Measurements from ENCODE around the gene ST6GALNAC1. TPM values are rescaled to one million over a fixed set of nuclear protein-coding genes. Genes with fewer than 3 reads are reported as not detected.
A peak's percentile ranks its signal among the peaks of the same experiment; 100 is the strongest.

ST6GALNAC1 gene
- total and polyA plus RNA-seq, 4 donors, result 1.2 to 4.6 (median 3.9) TPM

DNA sequence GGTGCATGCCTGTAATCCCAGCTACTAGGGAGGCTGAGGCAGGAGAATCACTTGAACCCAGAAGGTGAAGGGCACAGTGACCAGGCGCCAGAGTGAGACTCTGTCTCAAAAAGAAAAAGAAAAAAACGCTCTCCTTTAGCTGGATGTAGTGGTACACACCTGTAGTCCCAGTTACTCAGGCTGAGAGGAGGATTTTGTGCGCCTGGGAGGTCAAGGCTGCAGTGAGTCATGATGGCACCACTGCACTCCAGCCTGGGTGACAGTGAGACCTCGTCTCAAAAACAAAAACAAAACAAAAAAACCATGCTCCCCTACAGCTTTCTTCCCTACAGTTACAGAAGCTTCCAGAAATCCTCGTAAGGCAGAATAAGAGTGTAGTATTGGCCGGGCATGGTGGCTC is 33.1 kb upstream of the ST6GALNAC1 start:
- no peak overlapping the region for H3K27ac ChIP-seq (ENCODE audit: low read depth, low read length)
- 92% methylated on average over 4 of the region's 6 CpGs for WGBS (ENCODE audit: insufficient coverage)
- no peaks in the 10 kb centered on the region for H3K9me3 ChIP-seq (ENCODE audit: control insufficient read depth, insufficient read depth, low read length)
- H3K27me3 ChIP-seq (ENCODE audit: control insufficient read depth, insufficient read depth, low read length), result no peaks in the 10 kb centered on the region
- no peak for DNase-seq (ENCODE audit: low read depth in 4 of 6, low spot score in 6 of 6)
- H3K36me3 ChIP-seq (ENCODE audit: control insufficient read depth, insufficient read depth, low read length), result peaks cover 26% of the 10 kb centered on the region
- no peak overlapping the region for H3K4me3 ChIP-seq (ENCODE audit: low read depth, low read length)
- H3K4me1 ChIP-seq (ENCODE audit: control insufficient read depth, insufficient read depth, low read length), result peaks cover 9% of the 10 kb centered on the region

GRCh38 chr17:76675648-76676047 is 32.1 kb upstream of the ST6GALNAC1 start:
- DNase-seq (ENCODE audit: low read depth in 4 of 6, low spot score in 6 of 6), result no peak
- no peaks in the 10 kb centered on the region for H3K9me3 ChIP-seq (ENCODE audit: control insufficient read depth, insufficient read depth, low read length)
- H3K27me3 ChIP-seq (ENCODE audit: control insufficient read depth, insufficient read depth, low read length), result no peaks in the 10 kb centered on the region
- no peak overlapping the region for H3K27ac ChIP-seq (ENCODE audit: low read depth, low read length)
- H3K4me3 ChIP-seq (ENCODE audit: low read depth, low read length), result no peak overlapping the region
- H3K4me1 ChIP-seq (ENCODE audit: control insufficient read depth, insufficient read depth, low read length), result peaks cover 12% of the 10 kb centered on the region
- peaks cover 24% of the 10 kb centered on the region for H3K36me3 ChIP-seq (ENCODE audit: control insufficient read depth, insufficient read depth, low read length)
- WGBS (ENCODE audit: insufficient coverage), result 78% methylated on average over 1 of the region's 6 CpGs

DNA sequence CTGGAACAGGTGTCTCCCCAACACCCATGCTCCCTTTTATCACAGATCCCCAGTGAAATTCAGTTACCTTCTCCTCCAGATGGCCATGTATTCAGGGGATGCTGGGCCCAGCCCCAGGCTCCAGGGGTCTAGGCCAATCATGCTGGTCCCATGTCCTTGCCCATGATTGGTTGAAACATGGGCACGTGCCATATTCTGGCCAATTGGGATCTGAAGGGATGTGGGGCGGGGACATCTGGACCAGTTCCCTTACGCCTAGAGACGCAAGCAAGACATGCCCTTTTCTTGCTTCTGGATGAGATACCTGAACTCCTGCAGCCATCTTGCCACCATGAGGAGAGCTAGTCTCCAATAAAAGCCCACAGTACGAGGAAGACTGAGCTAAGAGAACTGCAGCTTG is 31.0 kb upstream of the ST6GALNAC1 start:
- Histone ChIP-seq H3K4me1 (ENCODE audit: control insufficient read depth, insufficient read depth, low read length) (peaks cover 12% of the 10 kb centered on the region), H3K4me3 (ENCODE audit: low read depth, low read length) (no peak overlapping the region), H3K27ac (ENCODE audit: low read depth, low read length) (no peak overlapping the region), H3K9me3 (ENCODE audit: control insufficient read depth, insufficient read depth, low read length) (no peaks in the 10 kb centered on the region), H3K36me3 (ENCODE audit: control insufficient read depth, insufficient read depth, low read length) (peaks cover 24% of the 10 kb centered on the region), H3K27me3 (ENCODE audit: control insufficient read depth, insufficient read depth, low read length) (no peaks in the 10 kb centered on the region)
- no peak for DNase-seq (ENCODE audit: low read depth in 4 of 6, low spot score in 6 of 6)
- WGBS (ENCODE audit: insufficient coverage), result 98% methylated on average over 5 of the region's 5 CpGs

GRCh38 chr17:76673729-76674128 is 30.2 kb upstream of the ST6GALNAC1 start:
- Histone ChIP-seq H3K36me3 (ENCODE audit: control insufficient read depth, insufficient read depth, low read length) (peaks cover 20% of the 10 kb centered on the region), H3K27ac (ENCODE audit: low read depth, low read length) (no peak overlapping the region), H3K9me3 (ENCODE audit: control insufficient read depth, insufficient read depth, low read length) (no peaks in the 10 kb centered on the region), H3K4me3 (ENCODE audit: low read depth, low read length) (no peak overlapping the region), H3K27me3 (ENCODE audit: control insufficient read depth, insufficient read depth, low read length) (no peaks in the 10 kb centered on the region), H3K4me1 (ENCODE audit: control insufficient read depth, insufficient read depth, low read length) (peaks cover 12% of the 10 kb centered on the region)
- no peak for DNase-seq (ENCODE audit: low read depth in 4 of 6, low spot score in 6 of 6)
- 91% methylated on average over 3 of the region's 5 CpGs for WGBS (ENCODE audit: insufficient coverage)

- DNase-seq (ENCODE audit: low read depth in 4 of 6, low spot score in 6 of 6), result no peak
- Histone ChIP-seq H3K4me1 (ENCODE audit: control insufficient read depth, insufficient read depth, low read length) (peaks cover 12% of the 10 kb centered on the region), H3K27me3 (ENCODE audit: control insufficient read depth, insufficient read depth, low read length) (no peaks in the 10 kb centered on the region), H3K36me3 (ENCODE audit: control insufficient read depth, insufficient read depth, low read length) (peaks cover 11% of the 10 kb centered on the region), H3K27ac (ENCODE audit: low read depth, low read length) (no peak overlapping the region), H3K4me3 (ENCODE audit: low read depth, low read length) (no peak overlapping the region), H3K9me3 (ENCODE audit: control insufficient read depth, insufficient read depth, low read length) (no peaks in the 10 kb centered on the region)
- 100% methylated on average over 3 of the region's 3 CpGs for WGBS (ENCODE audit: insufficient coverage)
These were observed 29.3 kb upstream of the ST6GALNAC1 start for GRCh38 chr17:76672892-76673291.

DNA sequence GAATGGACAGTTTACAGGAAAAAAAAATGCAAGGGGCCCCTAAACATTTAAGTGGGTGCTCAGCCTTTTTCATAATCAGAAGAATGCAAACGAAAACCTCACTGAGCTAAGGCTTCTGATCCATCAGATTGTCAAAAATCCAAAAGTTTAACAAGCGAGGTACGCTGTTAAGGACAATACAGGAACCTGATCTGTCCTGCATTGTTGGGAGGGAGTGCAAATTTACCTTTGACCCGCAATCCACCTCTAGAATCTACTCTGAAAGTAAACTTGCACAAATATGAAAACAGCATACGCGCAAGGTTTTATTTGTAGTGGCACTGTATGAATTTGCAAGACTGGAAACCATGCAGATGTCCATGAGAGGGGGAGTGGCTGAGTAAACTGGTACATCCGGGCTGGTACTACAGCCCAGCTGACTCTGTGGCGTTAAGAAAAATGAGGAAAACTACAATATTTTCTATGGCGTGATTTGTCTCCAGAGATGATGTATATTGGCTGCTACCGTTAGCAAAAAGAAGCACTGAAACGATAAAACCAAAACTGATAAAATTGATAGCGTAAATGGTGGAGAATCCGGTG is 28.8 kb upstream of the ST6GALNAC1 start:
- Histone ChIP-seq H3K27me3 (ENCODE audit: control insufficient read depth, insufficient read depth, low read length) (no peaks in the 10 kb centered on the region), H3K9me3 (ENCODE audit: control insufficient read depth, insufficient read depth, low read length) (no peaks in the 10 kb centered on the region), H3K4me1 (ENCODE audit: control insufficient read depth, insufficient read depth, low read length) (peaks cover 12% of the 10 kb centered on the region), H3K27ac (ENCODE audit: low read depth, low read length) (peak overlapping the region; percentile 90), H3K36me3 (ENCODE audit: control insufficient read depth, insufficient read depth, low read length) (peaks cover 6% of the 10 kb centered on the region), H3K4me3 (ENCODE audit: low read depth, low read length) (peak overlapping the region; percentile 87)
- no peak for DNase-seq (ENCODE audit: low read depth in 4 of 6, low spot score in 6 of 6)
- WGBS (ENCODE audit: insufficient coverage), result 56% methylated on average over 10 of the region's 13 CpGs

GRCh38 chr17:76671912-76672262 is 28.3 kb upstream of the ST6GALNAC1 start:
- no peak for DNase-seq (ENCODE audit: low read depth in 4 of 6, low spot score in 6 of 6)
- H3K9me3 ChIP-seq (ENCODE audit: control insufficient read depth, insufficient read depth, low read length), result no peaks in the 10 kb centered on the region
- no peaks in the 10 kb centered on the region for H3K27me3 ChIP-seq (ENCODE audit: control insufficient read depth, insufficient read depth, low read length)
- peaks cover 12% of the 10 kb centered on the region for H3K4me1 ChIP-seq (ENCODE audit: control insufficient read depth, insufficient read depth, low read length)
- H3K36me3 ChIP-seq (ENCODE audit: control insufficient read depth, insufficient read depth, low read length), result peaks cover 5% of the 10 kb centered on the region
- H3K4me3 ChIP-seq (ENCODE audit: low read depth, low read length), result peak overlapping the region; percentile 87
- WGBS (ENCODE audit: insufficient coverage), result 0% methylated on average over 13 of the region's 19 CpGs
- peak overlapping the region; percentile 90 for H3K27ac ChIP-seq (ENCODE audit: low read depth, low read length)

DNA sequence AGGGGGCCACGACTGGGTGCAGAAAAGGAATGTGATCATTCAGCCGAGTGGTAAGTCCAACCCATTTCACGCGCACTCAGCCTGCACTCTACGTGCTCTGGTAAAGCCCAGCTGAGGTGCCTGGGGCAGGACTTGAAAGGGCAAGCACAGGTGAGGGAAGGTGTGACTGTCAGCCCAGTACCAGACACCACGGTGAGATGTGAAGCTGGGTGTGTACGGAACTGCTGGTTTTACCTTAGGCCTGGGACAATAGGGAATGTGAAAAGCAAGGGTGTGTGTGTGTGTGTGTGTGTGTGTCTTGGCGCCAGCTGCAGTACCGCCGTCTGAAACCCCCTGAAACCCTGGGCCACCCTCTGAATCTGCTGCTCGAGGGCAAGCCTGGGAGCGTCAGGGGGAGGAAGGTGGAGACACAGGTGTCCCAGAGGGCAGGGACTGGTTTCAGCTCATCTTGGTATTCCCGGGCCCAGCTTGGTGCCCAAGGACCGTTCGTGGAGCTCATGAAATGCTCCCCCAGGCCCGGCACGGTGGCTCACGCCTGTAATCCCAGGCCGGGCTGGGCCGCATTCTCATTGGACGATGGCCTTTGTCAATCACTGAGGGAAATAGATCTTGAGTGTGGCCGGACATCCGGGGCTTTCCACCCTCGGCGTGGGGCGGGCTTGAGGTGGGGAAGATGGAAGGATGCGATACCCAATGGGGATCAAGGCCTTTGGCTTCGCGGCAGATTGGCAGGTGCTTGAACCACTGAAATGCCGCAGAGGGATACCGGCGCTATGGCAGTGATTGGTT is 27.8 kb upstream of the ST6GALNAC1 start:
- no peaks in the 10 kb centered on the region for H3K9me3 ChIP-seq (ENCODE audit: control insufficient read depth, insufficient read depth, low read length)
- H3K27me3 ChIP-seq (ENCODE audit: control insufficient read depth, insufficient read depth, low read length), result no peaks in the 10 kb centered on the region
- H3K4me1 ChIP-seq (ENCODE audit: control insufficient read depth, insufficient read depth, low read length), result peaks cover 12% of the 10 kb centered on the region
- H3K36me3 ChIP-seq (ENCODE audit: control insufficient read depth, insufficient read depth, low read length), result peaks cover 5% of the 10 kb centered on the region
- WGBS (ENCODE audit: insufficient coverage), result 6% methylated on average over 32 of the region's 32 CpGs
- peak overlapping the region; percentile 90 for H3K27ac ChIP-seq (ENCODE audit: low read depth, low read length)
- DNase-seq (ENCODE audit: low read depth in 4 of 6, low spot score in 6 of 6), result peak; percentile 98 to 100 (median 100)
- peak overlapping the region; percentile 87 for H3K4me3 ChIP-seq (ENCODE audit: low read depth, low read length)

GRCh38 chr17:76670718-76671122 is 27.2 kb upstream of the ST6GALNAC1 start:
- Histone ChIP-seq H3K36me3 (ENCODE audit: control insufficient read depth, insufficient read depth, low read length) (peaks cover 5% of the 10 kb centered on the region), H3K4me3 (ENCODE audit: low read depth, low read length) (no peak overlapping the region), H3K9me3 (ENCODE audit: control insufficient read depth, insufficient read depth, low read length) (no peaks in the 10 kb centered on the region), H3K27ac (ENCODE audit: low read depth, low read length) (peak overlapping the region; percentile 81), H3K27me3 (ENCODE audit: control insufficient read depth, insufficient read depth, low read length) (no peaks in the 10 kb centered on the region), H3K4me1 (ENCODE audit: control insufficient read depth, insufficient read depth, low read length) (peaks cover 12% of the 10 kb centered on the region)
- 38% methylated on average over 9 of the region's 9 CpGs for WGBS (ENCODE audit: insufficient coverage)
- no peak for DNase-seq (ENCODE audit: low read depth in 4 of 6, low spot score in 6 of 6)
